Colonic mucosa (tissue), 4 donors: ENCODE results near the gene C5orf63. TPM values are rescaled to one million over a fixed set of nuclear protein-coding genes. Genes with fewer than 3 reads are reported as not detected.
"Not testable (repeated sequence)": the region's sequence is repeated elsewhere in the genome, so short reads cannot be mapped to it uniquely, and the experiment has no call there.

Experiments used
- DNase-seq: peaks from one replicate; pipeline ENCODE4 v3.0.0-alpha.2; 2020
- H3K27ac ChIP-seq: fragments of 200-600 bp; one replicate; pipeline ENCODE4 v1.8.0; 2021
- H3K27me3 ChIP-seq: fragments of 200-600 bp; one replicate; pipeline ENCODE4 v1.8.0; 2021
- H3K36me3 ChIP-seq: fragments of 200-600 bp; one replicate; pipeline ENCODE4 v1.8.0; 2021
- H3K4me1 ChIP-seq: fragments of 200-600 bp; one replicate; pipeline ENCODE4 v1.8.0; 2021; ENCODE audit warnings: mild to moderate bottlenecking
- H3K4me3 ChIP-seq: fragments of 200-600 bp; one replicate; pipeline ENCODE4 v1.8.0; 2021
- H3K9ac ChIP-seq, 2 donors: one replicate each; pipeline ENCODE4 v1.7.0; 2013; ENCODE audit warnings: control low read depth in 2 of 2, low read depth in 2 of 2, low read length in 2 of 2
- H3K9me3 ChIP-seq: fragments of 200-600 bp; one replicate; pipeline ENCODE4 v1.8.0; 2021
- intact Hi-C: fragments of 100-400 bp; cut with DNase I; formaldehyde crosslinking; loops from one replicate; pipeline ENCODE4 v1.14.1; 2022
- total RNA-seq, 2 donors: library from RNA; stranded (reverse); fragmentation: NEBNext Ultra II Directional in 1 of 2; extraction: Animal tissue kit (Norgen Biotek cat#: 25700) in 1 of 2; gene quantifications; one replicate each; pipeline ENCODE4 v1.2.1, GENCODE V29; 2021
- TF ChIP-seq, protein P1 (sequence below): fragments of 200-600 bp; IDR thresholded peaks from one replicate; pipeline ENCODE4 v1.8.0; 2022; ENCODE audit warnings: antibody characterized with exemption, mild to moderate bottlenecking
- donor health status: healthy.
- donor health status: DM: no; HTN: no; CAD: no.
- donor health status: DM: no; HTN: no; CAD: no.

C5orf63 gene
- total RNA-seq, 2 donors from 2014 or later = 10.3 to 12.2 TPM

DNA sequence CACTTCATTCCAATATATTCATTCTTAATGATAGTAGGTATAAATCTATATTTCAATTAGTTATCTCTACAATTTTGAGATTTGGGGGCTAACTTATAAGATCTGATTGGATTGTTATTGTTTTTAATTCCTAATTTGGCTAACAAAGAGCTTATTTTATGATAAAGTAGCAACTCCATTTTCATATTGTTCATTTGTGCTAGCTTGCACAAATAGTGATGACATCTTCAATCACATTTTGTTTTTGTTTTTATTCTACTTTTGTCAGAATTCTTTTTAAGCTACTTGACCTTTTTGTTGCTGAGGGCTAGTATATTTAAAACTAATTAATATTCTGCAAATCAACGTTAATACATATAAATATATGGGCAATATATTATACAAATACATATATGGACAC lies 65.8 kb downstream of the C5orf63 start:
- Histone ChIP-seq H3K9me3 (no peaks in the 10 kb centered on the region), H3K9ac (no peak overlapping the region), H3K4me1 (peaks cover 3% of the 10 kb centered on the region), H3K27me3 (no peaks in the 10 kb centered on the region), H3K4me3 (no peak overlapping the region), H3K27ac (no peak overlapping the region), H3K36me3 (no peaks in the 10 kb centered on the region)
- TF ChIP-seq, protein P1, sequence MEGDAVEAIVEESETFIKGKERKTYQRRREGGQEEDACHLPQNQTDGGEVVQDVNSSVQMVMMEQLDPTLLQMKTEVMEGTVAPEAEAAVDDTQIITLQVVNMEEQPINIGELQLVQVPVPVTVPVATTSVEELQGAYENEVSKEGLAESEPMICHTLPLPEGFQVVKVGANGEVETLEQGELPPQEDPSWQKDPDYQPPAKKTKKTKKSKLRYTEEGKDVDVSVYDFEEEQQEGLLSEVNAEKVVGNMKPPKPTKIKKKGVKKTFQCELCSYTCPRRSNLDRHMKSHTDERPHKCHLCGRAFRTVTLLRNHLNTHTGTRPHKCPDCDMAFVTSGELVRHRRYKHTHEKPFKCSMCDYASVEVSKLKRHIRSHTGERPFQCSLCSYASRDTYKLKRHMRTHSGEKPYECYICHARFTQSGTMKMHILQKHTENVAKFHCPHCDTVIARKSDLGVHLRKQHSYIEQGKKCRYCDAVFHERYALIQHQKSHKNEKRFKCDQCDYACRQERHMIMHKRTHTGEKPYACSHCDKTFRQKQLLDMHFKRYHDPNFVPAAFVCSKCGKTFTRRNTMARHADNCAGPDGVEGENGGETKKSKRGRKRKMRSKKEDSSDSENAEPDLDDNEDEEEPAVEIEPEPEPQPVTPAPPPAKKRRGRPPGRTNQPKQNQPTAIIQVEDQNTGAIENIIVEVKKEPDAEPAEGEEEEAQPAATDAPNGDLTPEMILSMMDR = no peak
- intact Hi-C loops = no loop called here
- DNase-seq = no peak

DNA sequence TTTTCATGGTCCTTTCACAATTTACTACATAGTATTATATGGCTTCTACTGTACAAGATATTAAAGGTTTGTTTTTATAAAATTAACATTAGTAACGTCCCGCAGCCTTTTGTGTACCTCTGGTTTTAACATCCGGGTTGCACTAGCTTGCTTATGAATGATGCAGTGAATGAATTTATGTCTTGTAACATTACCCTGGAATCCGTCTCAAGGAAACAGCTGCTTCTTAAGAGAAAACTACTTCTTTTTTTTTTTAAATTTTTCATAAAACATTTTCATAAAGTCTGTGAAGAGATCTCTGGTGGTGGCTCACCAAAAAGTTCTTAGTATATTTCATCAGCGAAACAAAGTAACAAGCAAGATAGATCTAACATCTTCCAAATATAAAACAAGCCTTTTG lies 66.6 kb downstream of the C5orf63 start:
- H3K27ac ChIP-seq = no peak overlapping the region
- no peaks in the 10 kb centered on the region for H3K9me3 ChIP-seq
- no peak overlapping the region for H3K9ac ChIP-seq
- no peaks in the 10 kb centered on the region for H3K27me3 ChIP-seq
- H3K36me3 ChIP-seq = no peaks in the 10 kb centered on the region
- TF ChIP-seq, protein P1 = no peak
- intact Hi-C loops = no loop called here
- no peak for DNase-seq
- H3K4me1 ChIP-seq = peaks cover 3% of the 10 kb centered on the region
- no peak overlapping the region for H3K4me3 ChIP-seq

DNA sequence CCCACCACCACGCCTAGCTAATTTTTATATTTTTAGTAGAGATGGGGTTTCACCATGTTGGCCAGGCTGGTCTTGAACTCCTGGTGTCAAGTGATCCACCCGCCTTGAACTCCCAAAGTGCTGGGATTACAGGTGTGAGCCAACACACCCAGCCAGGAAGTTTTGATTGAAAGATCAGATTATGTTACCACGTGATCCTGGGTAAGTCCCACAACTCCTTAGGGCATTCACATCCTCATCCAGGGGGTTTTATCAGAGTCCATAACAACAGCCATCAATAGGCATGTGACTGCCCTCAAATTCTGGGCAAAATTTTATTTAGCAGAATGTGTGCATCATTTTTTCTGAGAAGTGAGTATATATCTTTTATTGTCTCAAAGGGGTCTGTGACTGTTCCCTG lies 68.0 kb downstream of the C5orf63 start:
- H3K9me3 ChIP-seq, H3K27ac ChIP-seq, intact Hi-C loops, H3K4me1 ChIP-seq, H3K9ac ChIP-seq, H3K36me3 ChIP-seq, H3K4me3 ChIP-seq, DNase-seq, H3K27me3 ChIP-seq: not testable (repeated sequence)

DNA sequence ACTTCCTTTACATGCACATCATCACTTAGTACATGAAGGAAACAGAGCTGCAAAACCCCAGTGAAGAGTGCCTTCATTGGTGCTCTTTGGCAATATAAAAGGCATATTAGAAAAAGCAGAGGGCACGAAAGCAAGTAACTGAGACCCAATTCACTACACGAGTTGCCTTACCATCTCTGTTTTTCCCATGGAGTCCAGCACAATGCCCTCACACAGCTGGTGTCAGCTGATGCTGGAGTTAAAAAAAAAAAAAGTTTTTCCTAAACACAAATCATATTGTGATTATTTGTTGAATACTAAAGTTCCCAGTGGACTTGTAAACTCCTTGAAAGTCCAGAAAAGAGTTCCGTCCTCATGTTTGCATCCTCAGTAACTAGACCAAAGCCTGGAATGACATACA lies 68.6 kb downstream of the C5orf63 start:
- Histone ChIP-seq H3K36me3 (no peaks in the 10 kb centered on the region), H3K4me1 (peaks cover 3% of the 10 kb centered on the region), H3K4me3 (no peak overlapping the region), H3K27me3 (no peaks in the 10 kb centered on the region), H3K27ac (peak overlapping the region; percentile 40), H3K9me3 (no peaks in the 10 kb centered on the region), H3K9ac (no peak overlapping the region)
- TF ChIP-seq, protein P1 = no peak
- DNase-seq = no peak
- intact Hi-C loops = no loop called here

DNA sequence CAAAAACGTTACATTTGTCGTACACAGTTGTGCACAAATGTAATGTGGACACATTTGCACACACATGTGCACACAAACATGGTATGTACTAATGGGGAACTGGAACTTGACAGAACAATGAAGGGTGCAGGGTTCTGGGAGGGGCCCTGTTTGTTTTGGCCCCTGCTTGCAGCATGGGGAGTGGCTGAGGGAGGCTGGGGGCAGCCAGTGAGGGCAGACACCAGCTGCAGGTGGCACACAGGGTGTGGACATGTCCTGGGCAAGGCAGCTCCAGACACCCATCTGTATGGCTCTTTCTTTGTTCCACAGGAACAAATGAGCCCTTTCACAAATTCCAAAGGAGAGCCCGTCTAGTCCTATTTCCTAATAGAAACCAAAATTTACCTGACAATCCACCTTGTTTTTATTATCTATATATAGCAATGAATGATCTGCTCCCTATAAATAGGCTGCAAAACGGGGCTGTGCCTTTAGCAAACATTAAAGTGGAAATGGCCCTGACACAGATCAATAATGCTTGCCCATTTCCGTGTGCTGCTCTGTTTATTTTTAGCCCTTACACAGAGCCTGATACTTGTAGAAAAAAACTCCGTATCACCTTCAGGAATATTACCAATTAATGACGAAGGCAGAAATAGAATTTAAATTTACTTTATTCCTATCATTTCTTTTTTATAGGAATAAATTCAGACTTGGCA lies 69.4 kb downstream of the C5orf63 start:
- Histone ChIP-seq H3K9me3 (no peaks in the 10 kb centered on the region), H3K27ac (peak overlapping the region; percentile 40), H3K4me1 (peaks cover 3% of the 10 kb centered on the region), H3K4me3 (no peak overlapping the region), H3K36me3 (no peaks in the 10 kb centered on the region), H3K9ac (no peak overlapping the region), H3K27me3 (no peaks in the 10 kb centered on the region)
- DNase-seq = peak; percentile 83
- TF ChIP-seq, protein P1 = no peak
- intact Hi-C loops = no loop called here

DNA sequence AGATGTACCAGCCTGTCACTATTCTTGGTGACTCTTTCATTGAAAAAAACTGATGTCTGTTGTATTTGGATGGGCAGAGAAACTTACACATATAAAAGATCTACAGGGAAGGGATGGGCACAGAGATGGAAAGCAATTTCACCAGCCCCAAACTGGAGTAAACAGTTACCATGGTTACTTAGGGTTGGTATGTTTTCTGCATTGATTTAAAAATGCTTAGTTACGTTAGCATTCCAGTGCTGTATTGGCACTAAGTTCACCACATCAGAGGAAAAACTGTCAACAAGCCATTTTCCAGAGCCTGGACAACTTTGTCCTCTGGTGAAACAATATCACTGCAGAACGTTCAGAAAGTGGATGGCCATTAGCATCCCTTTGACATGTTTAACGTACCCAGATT lies 70.9 kb downstream of the C5orf63 start:
- TF ChIP-seq, protein P1 = no peak
- Histone ChIP-seq H3K4me3 (no peak overlapping the region), H3K9ac (no peak overlapping the region), H3K27ac (no peak overlapping the region), H3K36me3 (no peaks in the 10 kb centered on the region), H3K27me3 (no peaks in the 10 kb centered on the region), H3K4me1 (peaks cover 3% of the 10 kb centered on the region), H3K9me3 (no peaks in the 10 kb centered on the region)
- intact Hi-C loops = no loop called here
- DNase-seq = no peak
